Fibroblast of mammary gland (primary cell): ENCODE results near the gene TMEM63C.

ENCODE experiments used
- DNase-seq: peaks from one replicate; pipeline ENCODE4 v3.0.0-alpha.2; 2010; ENCODE audit warnings: low read depth
- H3K4me3 ChIP-seq: 2 replicates; pipeline ENCODE4 v1.5.1; 2011; ENCODE audit warnings: low read depth, mild to moderate bottlenecking, low read length, moderate library complexity; ENCODE audit not compliant: control insufficient read depth
- CTCF ChIP-seq: conservative IDR thresholded peaks from 2 replicates; pipeline ENCODE4 v1.5.1; 2011; ENCODE audit warnings: low read depth, low read length, inconsistent platforms; ENCODE audit not compliant: control insufficient read depth, insufficient read depth

The TMEM63C gene

GRCh38 chr14:77181603-77182437 is at the start of gene TMEM63C:
TMEM63C (plus strand) TSS chr14:77181798; CDS start chr14:77218814, 37,016 bp downstream.
- no peak for TF ChIP-seq CTCF
- no peak within 1 kb of the TSS for H3K4me3 ChIP-seq
- no peak for DNase-seq

- TF ChIP-seq CTCF, result no peak
- no peak for DNase-seq
- no peak overlapping the region for H3K4me3 ChIP-seq
Measured at GRCh38 chr14:77131871-77132486, 49.6 kb upstream of the TMEM63C start.

- peak; percentile 58 for DNase-seq
- H3K4me3 ChIP-seq, result no peak overlapping the region
- no peak for TF ChIP-seq CTCF
Measured at GRCh38 chr14:77133720-77134338, 47.8 kb upstream of the TMEM63C start.

GRCh38 chr14:77139022-77139421 is 42.6 kb upstream of the TMEM63C start:
- DNase-seq, result no peak
- H3K4me3 ChIP-seq, result no peak overlapping the region
- no peak for TF ChIP-seq CTCF

GRCh38 chr14:77139540-77140358 is 41.8 kb upstream of the TMEM63C start:
- H3K4me3 ChIP-seq, result no peak overlapping the region
- peak; percentile 34 for TF ChIP-seq CTCF
- peak; percentile 8 for DNase-seq
